GM21423 (cell line): ENCODE data around the gene KCNJ13.

ENCODE experiments used
- ATAC-seq: cut with Tn5 transposase; IDR thresholded peaks from one replicate; pipeline ENCODE4 v1.9.1; 2021; ENCODE audit warnings: mild to moderate bottlenecking, moderate library complexity; ENCODE audit not compliant: unreplicated experiment

KCNJ13 gene

GRCh38 chr2:232776435-232776834 is at the start of gene KCNJ13:
KCNJ13 (minus strand) TSS chr2:232776565; CDS start chr2:232771362, 5,203 bp downstream.
- ATAC-seq, result no peak

DNA sequence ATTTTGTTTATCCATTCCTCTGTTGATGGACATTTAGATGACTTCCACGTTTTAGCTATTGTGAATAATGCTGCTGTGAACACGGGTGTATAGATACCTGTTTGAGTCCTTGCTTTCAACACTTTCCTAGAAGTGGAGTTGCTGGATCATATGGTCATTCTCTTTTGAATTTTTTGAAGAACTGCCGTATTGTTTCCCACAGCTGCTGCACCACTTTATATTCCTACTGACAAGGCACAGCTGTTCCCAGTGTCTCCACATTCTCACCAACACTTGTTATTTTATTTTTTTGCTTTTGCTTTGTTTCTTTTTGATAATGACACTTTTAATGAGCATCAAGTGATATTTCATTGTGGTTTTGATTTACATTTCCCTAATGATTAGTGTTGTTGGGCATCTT is 41.4 kb upstream of the KCNJ13 start:
- no peak for ATAC-seq

GRCh38 chr2:232816657-232817056 is 40.3 kb upstream of the KCNJ13 start:
- no peak for ATAC-seq

DNA sequence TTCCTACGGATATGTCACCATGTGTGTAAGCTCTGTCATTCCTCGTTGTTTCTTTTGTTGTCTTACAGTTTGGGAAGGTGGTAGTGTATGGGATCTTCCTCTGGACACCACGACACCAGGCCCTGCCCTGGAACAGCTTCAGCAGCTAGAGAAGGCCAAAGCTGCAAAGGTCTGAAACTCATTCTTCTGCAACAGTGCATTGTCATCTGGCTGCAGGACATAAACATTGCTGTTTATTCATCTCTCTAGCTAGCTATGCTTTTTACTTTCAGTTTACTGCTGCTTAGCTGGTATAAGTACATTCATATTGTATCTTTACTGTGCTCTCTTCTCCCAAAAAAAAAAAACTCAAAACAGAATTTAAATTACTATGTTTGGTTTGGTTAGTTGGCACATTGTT is 39.2 kb upstream of the KCNJ13 start:
- no peak for ATAC-seq

GRCh38 chr2:232810444-232810843 is 34.1 kb upstream of the KCNJ13 start:
- ATAC-seq, result no peak

DNA sequence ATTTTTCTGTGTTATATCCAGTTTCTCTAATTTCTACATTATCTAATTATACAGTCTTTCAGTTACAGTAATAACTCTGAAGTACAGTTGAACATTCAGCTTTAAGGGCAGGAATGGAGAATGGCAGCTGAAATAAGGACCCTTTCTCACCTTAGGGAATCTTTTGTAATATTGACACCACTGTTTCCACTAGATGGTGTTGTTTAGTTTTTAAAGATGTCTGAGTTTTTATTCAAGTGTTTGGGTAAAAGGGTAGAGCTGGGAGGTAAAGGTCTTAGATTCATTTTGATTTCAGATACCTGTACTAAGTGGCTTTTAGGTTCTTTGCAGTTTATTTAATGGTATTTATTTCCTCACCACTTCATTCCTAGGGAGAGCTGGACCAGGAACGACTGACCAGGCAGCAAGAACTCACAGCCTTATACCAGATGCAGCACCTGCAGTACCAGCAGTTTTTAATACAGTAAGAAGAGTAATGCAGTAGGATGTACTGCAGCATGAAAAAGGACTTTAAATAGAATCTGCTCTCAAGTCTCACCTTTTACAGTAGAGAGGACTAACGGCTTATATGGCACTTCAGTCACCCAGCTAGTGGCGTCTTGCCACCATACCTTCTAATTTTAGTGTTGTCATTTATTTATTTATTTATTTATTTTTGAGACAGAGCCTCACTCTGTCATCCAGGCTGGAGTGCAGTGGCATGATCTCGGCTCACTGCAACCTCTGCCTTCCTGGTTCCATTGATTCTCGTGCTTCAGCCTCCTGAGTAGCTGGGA is 33.2 kb upstream of the KCNJ13 start:
- no peak for ATAC-seq

DNA sequence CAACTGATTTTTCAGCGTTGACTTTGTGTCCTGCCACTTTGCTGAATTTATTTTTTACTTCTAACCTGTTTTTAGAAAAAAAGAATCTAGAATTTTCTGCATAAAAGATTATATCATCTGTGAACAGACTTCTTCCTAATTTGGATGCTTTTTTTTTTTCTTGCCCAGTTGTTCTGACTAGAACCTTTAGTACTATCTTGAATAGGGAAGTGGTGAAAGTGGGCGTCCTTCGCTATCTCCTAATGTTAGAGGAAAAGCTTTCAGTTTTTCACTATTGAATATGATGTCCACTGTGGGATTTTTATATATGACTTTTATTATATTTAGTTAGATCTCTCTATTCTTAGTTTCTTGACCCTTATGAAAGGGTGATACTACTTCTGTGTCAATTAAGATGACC is 25.7 kb upstream of the KCNJ13 start:
- ATAC-seq, result no peak

- no peak for ATAC-seq
These were observed 23.8 kb upstream of the KCNJ13 start for GRCh38 chr2:232800166-232800565.

DNA sequence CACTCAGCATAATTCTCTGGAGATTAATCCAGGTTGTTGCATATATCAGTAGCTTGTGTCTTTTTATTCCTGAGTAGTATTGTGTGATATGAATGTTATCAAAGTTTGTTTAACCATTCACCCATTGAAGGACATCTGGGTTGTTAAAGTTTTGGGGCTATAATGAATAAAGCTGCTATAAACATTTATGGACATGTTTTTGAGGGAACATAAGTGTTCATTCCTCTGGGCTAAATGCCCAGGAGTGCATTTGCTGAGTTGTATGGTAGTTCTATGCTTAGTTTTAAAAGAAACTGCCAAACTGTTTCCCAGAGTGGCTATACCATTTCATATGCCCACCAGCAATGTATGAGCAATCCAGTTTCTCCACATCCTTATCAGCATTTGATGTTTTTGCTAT is 21.8 kb upstream of the KCNJ13 start:
- no peak for ATAC-seq

- ATAC-seq, result no peak
These were observed 19.6 kb upstream of the KCNJ13 start for GRCh38 chr2:232795920-232796319.

DNA sequence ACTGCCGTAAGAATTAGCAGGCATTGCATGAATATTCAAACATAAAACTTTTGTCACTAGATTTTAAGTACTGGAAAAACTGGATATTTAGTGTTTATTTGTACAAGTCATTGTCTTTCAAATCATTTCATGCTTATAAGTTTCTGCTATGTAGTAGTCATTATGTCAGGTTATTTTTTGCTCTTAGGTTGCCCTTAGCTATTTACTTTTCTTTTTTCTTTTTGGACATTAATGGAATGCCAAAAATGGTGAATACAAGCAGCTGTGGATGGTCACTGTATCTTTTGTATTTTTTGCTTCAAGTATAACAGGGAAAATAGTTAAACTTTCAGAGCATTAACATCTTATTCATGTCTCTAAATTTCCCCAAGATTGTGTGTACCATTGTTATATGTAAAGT is 18.6 kb upstream of the KCNJ13 start:
- ATAC-seq, result no peak

DNA sequence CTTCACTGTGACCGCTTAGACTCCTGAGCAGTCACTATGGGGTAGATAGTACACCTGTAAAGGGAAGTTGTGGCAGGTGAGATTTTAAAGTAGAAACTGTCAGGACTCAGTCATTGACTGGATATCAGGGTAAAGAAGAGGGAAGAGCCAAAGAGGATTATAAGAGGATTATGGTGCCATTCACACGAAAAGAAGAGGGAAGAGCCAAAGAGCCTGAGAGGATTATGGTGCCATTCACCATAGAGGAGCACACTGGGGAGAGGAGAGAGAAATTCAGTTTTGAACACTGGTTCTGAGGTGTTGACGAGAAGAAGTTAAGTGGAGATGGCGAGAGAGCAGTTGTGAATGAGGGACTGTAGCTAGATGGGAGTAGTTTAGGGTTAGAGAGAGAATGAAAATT is 16.9 kb upstream of the KCNJ13 start:
- no peak for ATAC-seq

- no peak for ATAC-seq
These were observed 15.2 kb upstream of the KCNJ13 start for GRCh38 chr2:232791518-232791917.

GRCh38 chr2:232789082-232789481 is 12.7 kb upstream of the KCNJ13 start:
- no peak for ATAC-seq

- ATAC-seq, result no peak
These were observed 11.4 kb upstream of the KCNJ13 start for GRCh38 chr2:232787806-232788205.

GRCh38 chr2:232783278-232783677 is 6.9 kb upstream of the KCNJ13 start:
- ATAC-seq, result no peak

DNA sequence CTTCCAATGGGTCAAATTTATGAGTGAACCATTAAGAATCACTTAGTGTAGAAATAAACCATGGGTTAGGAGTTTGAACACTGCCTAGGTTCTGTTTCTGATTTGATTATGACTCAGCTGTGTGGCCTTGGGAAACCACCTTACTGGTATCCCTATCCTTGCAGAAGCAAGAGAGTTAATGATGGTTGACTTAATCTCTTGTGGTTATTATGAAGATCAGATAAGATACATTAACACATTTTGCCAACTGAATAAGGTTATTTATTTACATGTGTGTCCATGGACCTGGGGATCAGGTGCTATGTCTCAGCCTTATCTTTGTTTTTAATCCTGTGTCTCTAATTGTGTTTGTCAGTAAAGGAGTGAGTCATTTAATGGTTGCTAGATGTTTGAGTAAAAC is 5.4 kb upstream of the KCNJ13 start:
- peak; percentile 95 for ATAC-seq

GRCh38 chr2:232779934-232780333 is 3.6 kb upstream of the KCNJ13 start:
- no peak for ATAC-seq

- ATAC-seq, result no peak
These were observed 3.1 kb upstream of the KCNJ13 start for GRCh38 chr2:232779465-232779864.

- ATAC-seq, result no peak
These were observed 911 bp upstream of the KCNJ13 start for GRCh38 chr2:232777276-232777675.

GRCh38 chr2:232773815-232774214 is 2.5 kb downstream of the KCNJ13 start:
- ATAC-seq, result no peak

- ATAC-seq, result peak; percentile 78
These were observed 3.8 kb downstream of the KCNJ13 start for GRCh38 chr2:232772531-232772930.

GRCh38 chr2:232771870-232772269 is 4.5 kb downstream of the KCNJ13 start:
- no peak for ATAC-seq
